Measurements from ENCODE around the gene LCE3D. TPM values are rescaled to one million over a fixed set of nuclear protein-coding genes. Genes with fewer than 3 reads are reported as not detected.

LCE3D gene
- polyA plus RNA-seq, 3 donors: not detected

DNA sequence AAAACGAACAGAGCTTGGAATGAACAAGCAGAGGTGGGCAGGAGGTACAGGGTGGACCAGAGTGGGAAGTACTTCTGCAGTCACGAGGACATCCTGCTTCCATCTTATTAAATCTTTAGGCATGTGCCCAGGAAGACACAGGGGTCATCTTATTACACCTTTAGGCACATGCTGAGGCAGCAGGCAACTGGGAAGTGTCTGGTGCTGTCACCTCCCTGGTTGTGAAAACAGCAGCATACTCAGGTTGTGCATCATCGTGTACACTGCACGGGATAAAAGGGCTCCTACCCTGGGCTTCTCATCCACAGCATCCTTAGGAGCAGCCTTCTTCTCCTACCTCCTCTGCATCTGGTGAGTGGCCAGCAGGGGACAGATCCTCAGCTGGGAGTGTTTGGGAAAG is 19.6 kb upstream of the LCE3D start, which contains the start of gene LCE3C:
TSS of gene LCE3C (plus strand) at position 301 of the 400 bp plus-strand sequence. CDS start 498 bp downstream, outside the sequence.
- no peak within 1 kb of the TSS for H2AFZ ChIP-seq (ENCODE audit: insufficient read depth, low read depth, low read length, poor library complexity, severe bottlenecking)
- intact Hi-C loops (cut with micrococcal nuclease): no loop called here
- WGBS (ENCODE audit: insufficient coverage): no CpG with 5 or more reads among the region's 4 CpGs

DNA sequence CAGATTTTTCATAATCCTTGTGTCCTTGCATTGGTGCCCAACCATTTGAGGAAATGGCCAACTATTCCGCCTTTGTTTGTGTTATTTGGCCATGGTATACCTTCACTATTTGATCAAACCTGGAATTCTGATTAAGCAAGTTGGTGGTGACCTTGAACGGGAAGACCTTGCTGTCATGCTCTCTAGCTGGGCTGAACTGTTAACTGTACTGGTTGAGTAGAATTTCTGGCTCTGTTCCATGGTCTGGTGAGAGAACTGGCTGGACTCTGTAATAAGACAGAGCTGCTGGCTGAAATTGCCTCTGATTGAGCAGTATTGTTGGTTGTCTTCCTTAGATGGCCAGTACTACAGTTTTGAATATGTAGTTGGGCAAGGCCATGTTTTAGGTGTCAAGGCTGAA is 16.7 kb upstream of the LCE3D start:
- Histone ChIP-seq H3K4me2 (replicated peaks; ENCODE audit: extremely low read depth, low read length, poor library complexity, severe bottlenecking) (no peak overlapping the region), H3K9ac (ENCODE audit: insufficient read depth, low read length, poor library complexity, severe bottlenecking) (no peak overlapping the region), H3K79me2 (ENCODE audit: insufficient read depth, low read length) (no peaks in the 10 kb centered on the region), H3K27ac (ENCODE audit: low read depth in 1 of 2, low read length in 2 of 2) (no peak overlapping the region), H3K27me3 (ENCODE audit: control insufficient read depth in 2 of 2, insufficient read depth in 2 of 2, low read length in 2 of 2) (no peaks in the 10 kb centered on the region), H3K4me1 (ENCODE audit: control insufficient read depth in 1 of 2, insufficient read depth in 2 of 2, low read length in 2 of 2) (no peaks in the 10 kb centered on the region), H3K36me3 (replicated peaks in 1 of 2; ENCODE audit: control insufficient read depth in 1 of 2, insufficient read depth in 2 of 2, low read length in 2 of 2) (no peaks in the 10 kb centered on the region), H3K9me3 (replicated peaks in 1 of 2; ENCODE audit: control insufficient read depth in 1 of 2, insufficient read depth in 1 of 2, low read length in 2 of 2) (peaks cover 7 to 12% of the 10 kb centered on the region in 2 donors), H2AFZ (ENCODE audit: insufficient read depth, low read depth, low read length, poor library complexity, severe bottlenecking) (no peak overlapping the region), H4K20me1 (ENCODE audit: insufficient read depth, low read length) (no peaks in the 10 kb centered on the region), H3K4me3 (replicated peaks in 1 of 3; ENCODE audit: low read depth in 2 of 3, low read length in 3 of 3) (no peak overlapping the region)
- Mint-ChIP-seq H3K4me1 (no peaks in the 10 kb centered on the region), H3K4me3 (no peak overlapping the region), H3K27me3 (ENCODE audit: low read depth in 3 of 3) (peaks cover 0 to 2% (median 0%) of the 10 kb centered on the region in 3 donors), H3K36me3 (no peaks in the 10 kb centered on the region), H3K27ac (no peak overlapping the region), H3K9me3 (peaks cover 0 to 2% (median 0%) of the 10 kb centered on the region in 7 donors)
- intact Hi-C loops (cut with micrococcal nuclease): no loop called here
- WGBS (ENCODE audit: insufficient coverage): no CpG with 5 or more reads among the region's 2 CpGs
- TF ChIP-seq, protein P1, sequence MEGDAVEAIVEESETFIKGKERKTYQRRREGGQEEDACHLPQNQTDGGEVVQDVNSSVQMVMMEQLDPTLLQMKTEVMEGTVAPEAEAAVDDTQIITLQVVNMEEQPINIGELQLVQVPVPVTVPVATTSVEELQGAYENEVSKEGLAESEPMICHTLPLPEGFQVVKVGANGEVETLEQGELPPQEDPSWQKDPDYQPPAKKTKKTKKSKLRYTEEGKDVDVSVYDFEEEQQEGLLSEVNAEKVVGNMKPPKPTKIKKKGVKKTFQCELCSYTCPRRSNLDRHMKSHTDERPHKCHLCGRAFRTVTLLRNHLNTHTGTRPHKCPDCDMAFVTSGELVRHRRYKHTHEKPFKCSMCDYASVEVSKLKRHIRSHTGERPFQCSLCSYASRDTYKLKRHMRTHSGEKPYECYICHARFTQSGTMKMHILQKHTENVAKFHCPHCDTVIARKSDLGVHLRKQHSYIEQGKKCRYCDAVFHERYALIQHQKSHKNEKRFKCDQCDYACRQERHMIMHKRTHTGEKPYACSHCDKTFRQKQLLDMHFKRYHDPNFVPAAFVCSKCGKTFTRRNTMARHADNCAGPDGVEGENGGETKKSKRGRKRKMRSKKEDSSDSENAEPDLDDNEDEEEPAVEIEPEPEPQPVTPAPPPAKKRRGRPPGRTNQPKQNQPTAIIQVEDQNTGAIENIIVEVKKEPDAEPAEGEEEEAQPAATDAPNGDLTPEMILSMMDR (IDR thresholded peaks at IDR 0.05): no peak
- no peak for DNase-seq

More for the DNA sequence above, 19.6 kb upstream of the LCE3D start, which contains the start of gene LCE3C:
- Histone ChIP-seq H3K79me2 (ENCODE audit: insufficient read depth, low read length) (no peaks in the 10 kb centered on the region), H3K9ac (ENCODE audit: insufficient read depth, low read length, poor library complexity, severe bottlenecking) (no peak within 1 kb of the TSS), H3K4me2 (replicated peaks; ENCODE audit: extremely low read depth, low read length, poor library complexity, severe bottlenecking) (no peak within 1 kb of the TSS), H3K27me3 (ENCODE audit: control insufficient read depth in 2 of 2, insufficient read depth in 2 of 2, low read length in 2 of 2) (no peaks in the 10 kb centered on the region), H3K4me1 (ENCODE audit: control insufficient read depth in 1 of 2, insufficient read depth in 2 of 2, low read length in 2 of 2) (no peaks in the 10 kb centered on the region), H3K4me3 (replicated peaks in 1 of 3; ENCODE audit: low read depth in 2 of 3, low read length in 3 of 3) (no peak within 1 kb of the TSS), H4K20me1 (ENCODE audit: insufficient read depth, low read length) (no peaks in the 10 kb centered on the region), H3K27ac (ENCODE audit: low read depth in 1 of 2, low read length in 2 of 2) (no peak within 1 kb of the TSS), H3K9me3 (replicated peaks in 1 of 2; ENCODE audit: control insufficient read depth in 1 of 2, insufficient read depth in 1 of 2, low read length in 2 of 2) (peaks cover 7 to 12% of the 10 kb centered on the region in 2 donors), H3K36me3 (replicated peaks in 1 of 2; ENCODE audit: control insufficient read depth in 1 of 2, insufficient read depth in 2 of 2, low read length in 2 of 2) (no peaks in the 10 kb centered on the region)
- no peak for DNase-seq
- Mint-ChIP-seq H3K9me3 (peaks cover 0 to 2% (median 0%) of the 10 kb centered on the region in 7 donors), H3K27ac (no peak within 1 kb of the TSS), H3K27me3 (ENCODE audit: low read depth in 3 of 3) (peaks cover 0 to 3% (median 0%) of the 10 kb centered on the region in 3 donors), H3K36me3 (no peaks in the 10 kb centered on the region), H3K4me3 (no peak within 1 kb of the TSS), H3K4me1 (no peaks in the 10 kb centered on the region)
- TF ChIP-seq, protein P1 (IDR thresholded peaks at IDR 0.05): no peak

All from CD14-positive monocyte (primary cell).